ENCODE measurements around the gene PLAU. TPM values are rescaled to one million over a fixed set of nuclear protein-coding genes. Genes with fewer than 3 reads are reported as not detected.

The PLAU gene
- total RNA-seq, 6 donors from 2014 or later = 8.2 to 38.8 (median 12.4) TPM

GRCh38 chr10:73953665-73954064 is 42.7 kb downstream of the PLAU start:
- TF ChIP-seq EP300 (IDR thresholded peaks at IDR 0.05) = no peak
- TF ChIP-seq POLR2AphosphoS5 (IDR thresholded peaks at IDR 0.05) = peak; percentile 30 to 53
- Histone ChIP-seq H3K27ac (no peak overlapping the region), H3K4me1 (peaks cover 21 to 38% (median 29%) of the 10 kb centered on the region in 4 donors), H3K4me3 (no peak overlapping the region), H3K27me3 (no peaks in the 10 kb centered on the region), H3K36me3 (no peaks in the 10 kb centered on the region), H3K9me3 (no peaks in the 10 kb centered on the region)
- DNase-seq (peak in 1 of 2 donors; percentile 53), ATAC-seq (ENCODE audit: low FRiP score in 2 of 2) (peak; percentile 60 to 68)
- WGBS, 2 donors = 60 to 67% methylated on average over 1 of the region's 1 CpG

GRCh38 chr10:73954737-73955136 is 43.8 kb downstream of the PLAU start:
- Histone ChIP-seq H3K4me1 (peaks cover 23 to 45% (median 34%) of the 10 kb centered on the region in 4 donors), H3K27me3 (no peaks in the 10 kb centered on the region)
- WGBS, 2 donors = 99% methylated on average over 2 of the region's 2 CpGs

GRCh38 chr10:73955719-73956118 is 44.8 kb downstream of the PLAU start:
- no peaks in the 10 kb centered on the region for H3K36me3 ChIP-seq
- no peaks in the 10 kb centered on the region for H3K9me3 ChIP-seq
- 90 to 93% methylated on average over 2 of the region's 2 CpGs for WGBS, 2 donors
- no peak for TF ChIP-seq POLR2A (IDR thresholded peaks at IDR 0.05)
- no peak for TF ChIP-seq CTCF (IDR thresholded peaks at IDR 0.05)
- TF ChIP-seq POLR2AphosphoS5 (IDR thresholded peaks at IDR 0.05) = no peak
- no peak for TF ChIP-seq EP300 (IDR thresholded peaks at IDR 0.05)
- H3K27me3 ChIP-seq = no peaks in the 10 kb centered on the region
- ATAC-seq (ENCODE audit: low FRiP score in 2 of 2) = no peak
- no peak for DNase-seq
- peaks cover 23 to 45% (median 34%) of the 10 kb centered on the region in 4 donors for H3K4me1 ChIP-seq
- no peak overlapping the region for H3K4me3 ChIP-seq
- H3K27ac ChIP-seq = peak overlapping the region; percentile 43 to 88 (median 80)

More at GRCh38 chr10:73954737-73955136, 43.8 kb downstream of the PLAU start:
- DNase-seq = no peak
- TF ChIP-seq EP300 (IDR thresholded peaks at IDR 0.05) (no peak), POLR2AphosphoS5 (IDR thresholded peaks at IDR 0.05) (no peak), POLR2A (IDR thresholded peaks at IDR 0.05) (no peak), CTCF (IDR thresholded peaks at IDR 0.05) (no peak)
- H3K4me3 ChIP-seq = no peak overlapping the region
- no peak for ATAC-seq (ENCODE audit: low FRiP score in 2 of 2)
- no peaks in the 10 kb centered on the region for H3K9me3 ChIP-seq
- no peaks in the 10 kb centered on the region for H3K36me3 ChIP-seq
- H3K27ac ChIP-seq = no peak overlapping the region

- H3K27me3 ChIP-seq = no peaks in the 10 kb centered on the region
- ATAC-seq (ENCODE audit: low FRiP score in 2 of 2) (peak; percentile 50 to 68), DNase-seq (peak in 1 of 2 donors; percentile 40)
- TF ChIP-seq POLR2A (IDR thresholded peaks at IDR 0.05) (no peak), POLR2AphosphoS5 (IDR thresholded peaks at IDR 0.05) (peak; percentile 9 to 31), EP300 (IDR thresholded peaks at IDR 0.05) (peak in 2 of 4 donors; percentile 36 to 74), CTCF (IDR thresholded peaks at IDR 0.05) (no peak)
- H3K4me1 ChIP-seq = peaks cover 23 to 45% (median 34%) of the 10 kb centered on the region in 4 donors
- H3K27ac ChIP-seq = peak overlapping the region; percentile 75 to 88 (median 80)
- H3K4me3 ChIP-seq = peak overlapping the region in 1 of 4 donors; percentile 11
- WGBS, 2 donors = 16 to 27% methylated on average over 9 of the region's 9 CpGs
- no peaks in the 10 kb centered on the region for H3K36me3 ChIP-seq
- no peaks in the 10 kb centered on the region for H3K9me3 ChIP-seq
Observed at GRCh38 chr10:73956476-73957359, 45.8 kb downstream of the PLAU start.

GRCh38 chr10:73959484-73960243 is 48.7 kb downstream of the PLAU start:
- Histone ChIP-seq H3K27ac (peak overlapping the region in 2 of 4 donors; percentile 85 to 88), H3K4me1 (peaks cover 23 to 36% (median 33%) of the 10 kb centered on the region in 4 donors)
- ATAC-seq (ENCODE audit: low FRiP score in 2 of 2) = no peak

More at GRCh38 chr10:73959484-73960243, 48.7 kb downstream of the PLAU start:
- H3K9me3 ChIP-seq = no peaks in the 10 kb centered on the region
- DNase-seq = no peak
- 81 to 82% methylated on average over 6 of the region's 6 CpGs for WGBS, 2 donors
- no peak overlapping the region for H3K4me3 ChIP-seq
- TF ChIP-seq POLR2A (IDR thresholded peaks at IDR 0.05) (no peak), EP300 (IDR thresholded peaks at IDR 0.05) (no peak), CTCF (IDR thresholded peaks at IDR 0.05) (no peak), POLR2AphosphoS5 (IDR thresholded peaks at IDR 0.05) (no peak)
- no peaks in the 10 kb centered on the region for H3K36me3 ChIP-seq
- no peaks in the 10 kb centered on the region for H3K27me3 ChIP-seq

All from upper lobe of left lung (tissue), 6 donors.